GM12801 (cell line): ENCODE results near the gene FARP2.

ENCODE experiments used
- TF ChIP-seq, protein P1 (sequence below): IDR thresholded peaks from one replicate; pipeline ENCODE4 v1.5.1; 2011; ENCODE audit warnings: control low read depth; ENCODE audit not compliant: insufficient read length; ENCODE audit errors: extremely low read depth

Gene FARP2

DNA sequence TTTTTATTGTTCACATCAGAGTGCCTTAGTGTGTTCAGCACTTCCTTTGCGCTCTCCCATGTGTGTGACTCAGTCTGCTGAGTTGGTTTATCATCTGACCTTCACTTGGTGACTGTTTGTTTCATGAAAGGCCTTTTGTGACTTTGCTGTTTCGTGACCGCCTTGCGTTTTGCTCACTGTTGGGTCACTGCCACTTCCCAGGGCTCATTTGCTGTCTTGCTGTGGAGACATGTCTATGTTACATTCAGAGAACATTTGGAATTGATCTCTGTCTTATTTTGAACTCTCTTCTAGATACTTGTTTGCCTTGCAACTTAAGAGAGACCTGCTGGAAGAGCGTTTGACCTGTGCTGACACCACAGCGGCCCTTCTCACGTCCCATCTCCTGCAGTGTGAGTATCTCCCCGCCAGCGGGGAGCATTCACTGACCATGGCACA, 54.7 kb downstream of the FARP2 start:
- TF ChIP-seq, protein P1, sequence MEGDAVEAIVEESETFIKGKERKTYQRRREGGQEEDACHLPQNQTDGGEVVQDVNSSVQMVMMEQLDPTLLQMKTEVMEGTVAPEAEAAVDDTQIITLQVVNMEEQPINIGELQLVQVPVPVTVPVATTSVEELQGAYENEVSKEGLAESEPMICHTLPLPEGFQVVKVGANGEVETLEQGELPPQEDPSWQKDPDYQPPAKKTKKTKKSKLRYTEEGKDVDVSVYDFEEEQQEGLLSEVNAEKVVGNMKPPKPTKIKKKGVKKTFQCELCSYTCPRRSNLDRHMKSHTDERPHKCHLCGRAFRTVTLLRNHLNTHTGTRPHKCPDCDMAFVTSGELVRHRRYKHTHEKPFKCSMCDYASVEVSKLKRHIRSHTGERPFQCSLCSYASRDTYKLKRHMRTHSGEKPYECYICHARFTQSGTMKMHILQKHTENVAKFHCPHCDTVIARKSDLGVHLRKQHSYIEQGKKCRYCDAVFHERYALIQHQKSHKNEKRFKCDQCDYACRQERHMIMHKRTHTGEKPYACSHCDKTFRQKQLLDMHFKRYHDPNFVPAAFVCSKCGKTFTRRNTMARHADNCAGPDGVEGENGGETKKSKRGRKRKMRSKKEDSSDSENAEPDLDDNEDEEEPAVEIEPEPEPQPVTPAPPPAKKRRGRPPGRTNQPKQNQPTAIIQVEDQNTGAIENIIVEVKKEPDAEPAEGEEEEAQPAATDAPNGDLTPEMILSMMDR: no peak

DNA sequence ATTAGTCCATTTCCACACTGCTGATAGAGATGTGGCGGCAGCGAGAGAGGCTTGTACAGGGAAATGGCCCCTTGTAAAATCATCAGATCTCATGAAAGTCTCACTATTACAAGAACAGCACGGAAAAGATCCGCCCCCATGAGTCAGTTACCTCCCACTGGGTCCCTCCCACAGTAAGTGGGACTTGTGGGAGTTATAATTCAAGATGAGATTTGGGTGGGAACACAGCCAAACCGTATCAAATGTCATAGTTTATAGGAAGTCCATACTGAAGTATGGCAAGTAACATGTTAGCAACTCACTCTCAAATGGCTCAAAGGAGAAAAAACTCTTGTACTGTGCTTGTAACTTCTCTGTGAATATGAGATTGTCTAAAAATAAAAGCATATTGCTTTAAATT, 56.1 kb downstream of the FARP2 start:
- TF ChIP-seq, protein P1: no peak

DNA sequence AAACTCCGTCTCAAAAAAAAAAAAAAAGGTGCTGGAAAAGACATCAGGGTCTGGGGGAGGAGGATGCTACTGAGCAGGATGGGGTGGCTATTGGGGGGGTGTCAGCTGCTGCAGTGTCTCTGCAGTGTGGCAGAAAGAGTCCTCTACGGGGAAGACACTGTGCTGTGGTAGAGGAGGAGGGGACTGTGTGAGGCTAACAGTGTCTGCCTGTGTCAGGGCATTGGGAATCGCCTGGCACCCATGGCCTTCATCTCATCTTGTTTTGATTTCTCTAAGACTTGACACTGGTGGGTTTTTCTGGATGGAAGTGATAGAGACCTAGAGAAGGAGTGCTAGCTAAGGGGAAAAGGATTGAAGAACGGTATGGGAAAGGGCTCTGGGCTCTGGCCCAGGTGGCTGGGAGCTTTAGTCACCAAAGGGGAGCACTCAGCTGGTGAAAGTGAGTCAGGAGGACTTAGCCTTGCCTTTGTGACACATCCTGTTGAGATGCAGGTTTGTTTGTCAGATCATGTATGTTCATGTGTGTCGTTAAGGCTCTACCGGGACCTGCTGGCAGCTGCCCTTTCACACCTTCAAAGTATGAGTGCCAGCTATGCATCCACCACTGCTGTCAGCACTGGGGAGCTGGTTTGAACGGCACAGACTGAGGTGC, 58.0 kb downstream of the FARP2 start:
- TF ChIP-seq, protein P1: no peak

DNA sequence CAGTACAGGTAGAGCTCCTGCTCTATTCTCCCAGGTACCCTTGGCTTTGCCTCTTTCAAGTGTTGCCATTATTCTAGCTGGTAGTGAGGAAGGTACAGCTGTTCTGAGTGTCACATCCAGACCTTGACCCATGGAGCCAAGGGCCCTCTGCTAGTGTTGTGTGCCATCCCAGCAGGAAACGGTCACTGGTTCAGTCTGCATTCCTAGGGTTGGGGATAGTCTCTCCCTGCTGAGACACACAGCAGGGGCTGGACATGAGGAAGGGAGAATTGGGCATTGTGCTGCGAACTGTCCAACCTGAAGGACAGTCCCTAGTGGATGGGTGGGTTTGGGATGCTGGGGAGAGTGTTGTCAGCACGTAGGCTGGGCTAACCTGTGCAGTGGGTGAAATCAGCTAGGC, 59.1 kb downstream of the FARP2 start:
- TF ChIP-seq, protein P1: no peak

DNA sequence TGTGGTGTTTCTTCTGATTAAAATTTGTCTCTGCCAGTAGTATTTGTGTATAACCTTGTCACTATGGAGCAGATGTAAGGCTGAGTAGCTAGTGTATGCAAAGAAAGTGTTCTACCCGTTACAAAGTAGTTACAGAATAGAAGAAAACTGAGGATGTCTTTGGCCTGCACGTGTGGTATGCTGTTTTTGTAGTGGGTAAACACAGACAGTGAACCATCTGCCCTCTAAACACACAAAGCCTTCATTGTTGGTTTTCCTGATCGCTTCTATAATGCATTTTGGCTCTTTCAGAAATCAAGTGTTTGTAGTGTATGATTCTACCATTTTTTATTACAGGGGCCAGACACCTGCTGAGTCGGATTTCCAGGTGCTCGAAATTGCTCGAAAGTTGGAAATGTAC, 61.5 kb downstream of the FARP2 start:
- TF ChIP-seq, protein P1: no peak

DNA sequence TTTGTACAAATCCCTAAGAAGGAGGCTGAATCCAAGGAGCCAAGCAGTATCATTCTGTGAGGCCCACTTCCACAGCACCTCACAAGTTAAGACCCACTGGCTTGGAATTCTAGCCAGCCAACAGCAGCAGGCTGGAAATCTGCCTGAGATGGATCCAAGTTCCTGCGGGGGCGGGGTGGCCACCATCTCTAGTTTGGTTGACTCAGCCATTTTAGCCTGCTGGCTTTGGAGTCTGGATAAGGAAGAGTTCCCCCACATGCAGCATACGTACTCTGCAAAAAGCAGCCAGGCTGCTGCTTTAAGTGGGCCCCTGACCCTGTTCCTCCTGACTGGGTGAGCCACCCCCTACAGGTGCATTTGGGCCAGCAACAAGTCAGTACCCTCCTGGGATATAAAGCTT, 65.2 kb downstream of the FARP2 start:
- TF ChIP-seq, protein P1: no peak

DNA sequence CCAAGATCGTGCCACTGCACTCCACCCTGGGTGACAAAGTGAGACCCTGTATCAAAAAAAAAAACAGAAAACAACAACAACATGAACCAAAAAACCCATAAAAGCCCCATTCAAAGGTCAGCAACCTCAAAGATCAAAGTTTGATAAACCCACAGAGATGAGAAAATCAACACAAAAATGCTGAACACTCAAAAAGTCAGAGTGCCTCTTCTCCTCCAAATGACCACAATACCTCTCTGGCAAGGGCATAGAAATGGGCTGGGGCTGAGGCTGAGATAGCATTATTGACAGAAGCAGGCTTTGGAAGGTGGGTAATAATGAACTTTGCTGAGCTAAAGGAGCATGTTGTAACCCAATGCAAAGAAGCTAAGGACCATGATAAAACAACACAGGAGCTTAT, 66.3 kb downstream of the FARP2 start:
- TF ChIP-seq, protein P1: no peak
